ENCODE measurements around the gene COL13A1.

DNA sequence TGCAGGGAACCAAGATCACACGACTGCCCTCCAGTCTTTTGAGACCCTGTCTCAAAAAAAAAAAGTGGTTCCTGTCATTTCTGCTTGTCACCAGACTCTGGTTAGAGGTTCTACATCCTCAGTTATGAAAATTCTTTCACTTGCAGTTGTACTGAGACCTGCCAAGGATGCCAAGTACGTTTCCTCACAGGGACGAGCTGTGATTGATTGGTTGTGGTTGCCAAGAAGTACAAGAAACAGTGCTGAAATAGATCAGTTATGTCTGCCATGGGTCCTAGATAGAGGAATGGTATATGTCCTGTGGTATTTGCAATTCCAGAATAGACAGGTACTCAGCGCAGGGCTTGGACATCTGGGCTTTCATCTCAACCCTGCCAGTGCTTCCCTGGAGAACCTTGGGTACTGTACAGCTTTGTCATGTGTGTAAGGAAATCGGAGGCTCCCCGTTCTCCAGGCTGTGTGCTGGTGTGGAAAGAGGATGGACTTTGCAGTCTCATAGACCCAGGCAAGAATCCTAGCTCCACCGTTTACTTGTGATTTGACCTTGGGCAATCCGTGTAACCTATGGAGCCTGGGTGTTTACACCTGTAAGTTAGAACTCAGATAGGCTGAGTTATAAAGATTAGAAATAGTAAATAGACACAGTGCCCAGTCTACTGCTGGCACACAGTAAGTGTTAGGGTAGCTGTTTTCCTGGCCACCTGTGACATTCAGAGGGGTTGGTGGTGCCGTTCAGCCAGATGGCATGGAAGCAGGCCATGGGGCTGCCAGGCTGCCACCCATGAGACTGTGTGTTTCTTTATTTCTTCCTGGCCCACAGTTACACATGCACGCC, 53.0 kb downstream of the COL13A1 start:
- TF ChIP-seq, protein P1, sequence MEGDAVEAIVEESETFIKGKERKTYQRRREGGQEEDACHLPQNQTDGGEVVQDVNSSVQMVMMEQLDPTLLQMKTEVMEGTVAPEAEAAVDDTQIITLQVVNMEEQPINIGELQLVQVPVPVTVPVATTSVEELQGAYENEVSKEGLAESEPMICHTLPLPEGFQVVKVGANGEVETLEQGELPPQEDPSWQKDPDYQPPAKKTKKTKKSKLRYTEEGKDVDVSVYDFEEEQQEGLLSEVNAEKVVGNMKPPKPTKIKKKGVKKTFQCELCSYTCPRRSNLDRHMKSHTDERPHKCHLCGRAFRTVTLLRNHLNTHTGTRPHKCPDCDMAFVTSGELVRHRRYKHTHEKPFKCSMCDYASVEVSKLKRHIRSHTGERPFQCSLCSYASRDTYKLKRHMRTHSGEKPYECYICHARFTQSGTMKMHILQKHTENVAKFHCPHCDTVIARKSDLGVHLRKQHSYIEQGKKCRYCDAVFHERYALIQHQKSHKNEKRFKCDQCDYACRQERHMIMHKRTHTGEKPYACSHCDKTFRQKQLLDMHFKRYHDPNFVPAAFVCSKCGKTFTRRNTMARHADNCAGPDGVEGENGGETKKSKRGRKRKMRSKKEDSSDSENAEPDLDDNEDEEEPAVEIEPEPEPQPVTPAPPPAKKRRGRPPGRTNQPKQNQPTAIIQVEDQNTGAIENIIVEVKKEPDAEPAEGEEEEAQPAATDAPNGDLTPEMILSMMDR (IDR thresholded peaks at IDR 0.05; ENCODE audit: low read depth, low read length, missing input control) = no peak
- TF ChIP-seq JUND (IDR thresholded peaks at IDR 0.05) = no peak
- no peak for TF ChIP-seq FOXA1 (IDR thresholded peaks at IDR 0.05)
- TF ChIP-seq GABPA (IDR thresholded peaks at IDR 0.05 in 1 of 2, conservative IDR thresholded peaks at IDR 0.05 in 1 of 2) = no peak
- TF ChIP-seq MAX (IDR thresholded peaks at IDR 0.05) = no peak
- TF ChIP-seq EGR1 (IDR thresholded peaks at IDR 0.05; ENCODE audit: low read depth in 2 of 2) = no peak
- no peak for TF ChIP-seq RAD21 (IDR thresholded peaks at IDR 0.05)
- TF ChIP-seq, protein P2, sequence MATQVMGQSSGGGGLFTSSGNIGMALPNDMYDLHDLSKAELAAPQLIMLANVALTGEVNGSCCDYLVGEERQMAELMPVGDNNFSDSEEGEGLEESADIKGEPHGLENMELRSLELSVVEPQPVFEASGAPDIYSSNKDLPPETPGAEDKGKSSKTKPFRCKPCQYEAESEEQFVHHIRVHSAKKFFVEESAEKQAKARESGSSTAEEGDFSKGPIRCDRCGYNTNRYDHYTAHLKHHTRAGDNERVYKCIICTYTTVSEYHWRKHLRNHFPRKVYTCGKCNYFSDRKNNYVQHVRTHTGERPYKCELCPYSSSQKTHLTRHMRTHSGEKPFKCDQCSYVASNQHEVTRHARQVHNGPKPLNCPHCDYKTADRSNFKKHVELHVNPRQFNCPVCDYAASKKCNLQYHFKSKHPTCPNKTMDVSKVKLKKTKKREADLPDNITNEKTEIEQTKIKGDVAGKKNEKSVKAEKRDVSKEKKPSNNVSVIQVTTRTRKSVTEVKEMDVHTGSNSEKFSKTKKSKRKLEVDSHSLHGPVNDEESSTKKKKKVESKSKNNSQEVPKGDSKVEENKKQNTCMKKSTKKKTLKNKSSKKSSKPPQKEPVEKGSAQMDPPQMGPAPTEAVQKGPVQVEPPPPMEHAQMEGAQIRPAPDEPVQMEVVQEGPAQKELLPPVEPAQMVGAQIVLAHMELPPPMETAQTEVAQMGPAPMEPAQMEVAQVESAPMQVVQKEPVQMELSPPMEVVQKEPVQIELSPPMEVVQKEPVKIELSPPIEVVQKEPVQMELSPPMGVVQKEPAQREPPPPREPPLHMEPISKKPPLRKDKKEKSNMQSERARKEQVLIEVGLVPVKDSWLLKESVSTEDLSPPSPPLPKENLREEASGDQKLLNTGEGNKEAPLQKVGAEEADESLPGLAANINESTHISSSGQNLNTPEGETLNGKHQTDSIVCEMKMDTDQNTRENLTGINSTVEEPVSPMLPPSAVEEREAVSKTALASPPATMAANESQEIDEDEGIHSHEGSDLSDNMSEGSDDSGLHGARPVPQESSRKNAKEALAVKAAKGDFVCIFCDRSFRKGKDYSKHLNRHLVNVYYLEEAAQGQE (IDR thresholded peaks at IDR 0.05) = no peak
- TF ChIP-seq SP1 (IDR thresholded peaks at IDR 0.05) = no peak
- no peak for TF ChIP-seq ATF3 (IDR thresholded peaks at IDR 0.05)
